ENCODE data around the gene GLRA3. TPM values are rescaled to one million over a fixed set of nuclear protein-coding genes. Genes with fewer than 3 reads are reported as not detected.

The GLRA3 gene
- total and polyA plus RNA-seq, 3 experiments from 2014 or later = not detected

- no peaks in the 10 kb centered on the region for H3K36me3 ChIP-seq (ENCODE audit: insufficient read depth, low read length)
- Mint-ChIP-seq H3K27ac (no peak overlapping the region), H3K4me3 (no peak overlapping the region), H3K4me1 (no peaks in the 10 kb centered on the region), H3K9me3 (peaks cover 2 to 10% (median 2%) of the 10 kb centered on the region in 5 donors), H3K27me3 (no peaks in the 10 kb centered on the region), H3K36me3 (no peaks in the 10 kb centered on the region)
- POLR2A ChIA-PET = no interaction called here
- CTCF ChIA-PET = no interaction called here
- DNase-seq = no peak
- H3K27me3 ChIP-seq (ENCODE audit: insufficient read depth, low read length, poor library complexity, severe bottlenecking) = no peaks in the 10 kb centered on the region
- H3K4me1 ChIP-seq (ENCODE audit: insufficient read depth, low read length) = no peaks in the 10 kb centered on the region
- H3K27ac ChIP-seq (ENCODE audit: low read depth, low read length) = no peak overlapping the region
- no peaks in the 10 kb centered on the region for H3K9me3 ChIP-seq (ENCODE audit: low read length)
- no peak overlapping the region for H3K4me3 ChIP-seq (ENCODE audit: low read length)
These were observed 36.5 kb upstream of the GLRA3 start for GRCh38 chr4:174865418-174865985.

DNA sequence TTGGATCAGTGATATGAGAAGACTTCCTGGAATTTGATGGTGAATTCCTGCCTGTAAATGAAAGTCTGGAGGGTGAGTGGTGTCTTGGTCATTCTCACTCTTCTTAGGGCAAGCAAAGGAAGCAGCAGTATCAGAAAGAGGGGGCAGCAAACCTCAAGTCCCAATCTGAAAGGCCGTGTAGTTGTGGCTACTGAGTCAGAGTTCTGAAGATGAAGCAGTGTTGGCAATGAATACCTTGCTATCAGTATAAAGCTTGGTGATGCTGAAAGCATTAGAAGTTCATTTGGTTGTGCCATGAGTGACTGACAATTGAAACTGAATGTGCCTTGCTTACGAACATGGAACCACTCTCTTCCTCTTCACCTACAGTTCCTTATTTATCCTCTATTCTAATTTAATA is 35.0 kb upstream of the GLRA3 start:
- H3K27me3 Mint-ChIP-seq = no peaks in the 10 kb centered on the region
- Histone ChIP-seq H3K27me3 (ENCODE audit: insufficient read depth, low read length, poor library complexity, severe bottlenecking) (no peaks in the 10 kb centered on the region), H3K36me3 (ENCODE audit: insufficient read depth, low read length) (no peaks in the 10 kb centered on the region), H3K9me3 (ENCODE audit: low read length) (no peaks in the 10 kb centered on the region), H3K4me3 (ENCODE audit: low read length) (no peak overlapping the region), H3K4me1 (ENCODE audit: insufficient read depth, low read length) (no peaks in the 10 kb centered on the region), H3K27ac (ENCODE audit: low read depth, low read length) (no peak overlapping the region)
- H3K36me3 Mint-ChIP-seq = no peaks in the 10 kb centered on the region
- no peak for DNase-seq
- no peaks in the 10 kb centered on the region for H3K4me1 Mint-ChIP-seq
- CTCF ChIA-PET = no interaction called here
- no peak overlapping the region for H3K27ac Mint-ChIP-seq
- no peak overlapping the region for H3K4me3 Mint-ChIP-seq
- POLR2A ChIA-PET = no interaction called here
- peaks cover 2 to 13% (median 5%) of the 10 kb centered on the region in 5 donors for H3K9me3 Mint-ChIP-seq

GRCh38 chr4:174860588-174860987 is 31.5 kb upstream of the GLRA3 start:
- no peaks in the 10 kb centered on the region for H3K36me3 Mint-ChIP-seq
- Histone ChIP-seq H3K4me3 (ENCODE audit: low read length) (no peak overlapping the region), H3K4me1 (ENCODE audit: insufficient read depth, low read length) (no peaks in the 10 kb centered on the region), H3K9me3 (ENCODE audit: low read length) (no peaks in the 10 kb centered on the region), H3K27ac (ENCODE audit: low read depth, low read length) (no peak overlapping the region), H3K36me3 (ENCODE audit: insufficient read depth, low read length) (no peaks in the 10 kb centered on the region), H3K27me3 (ENCODE audit: insufficient read depth, low read length, poor library complexity, severe bottlenecking) (no peaks in the 10 kb centered on the region)
- H3K4me3 Mint-ChIP-seq = no peak overlapping the region
- CTCF ChIA-PET = no interaction called here
- DNase-seq = no peak
- H3K4me1 Mint-ChIP-seq = no peaks in the 10 kb centered on the region
- no peak overlapping the region for H3K27ac Mint-ChIP-seq
- peaks cover 0 to 18% (median 2%) of the 10 kb centered on the region in 5 donors for H3K9me3 Mint-ChIP-seq
- H3K27me3 Mint-ChIP-seq = no peaks in the 10 kb centered on the region
- POLR2A ChIA-PET = no interaction called here

GRCh38 chr4:174859904-174860303 is 30.9 kb upstream of the GLRA3 start:
- CTCF ChIA-PET = no interaction called here
- POLR2A ChIA-PET = no interaction called here
- Histone ChIP-seq H3K9me3 (ENCODE audit: low read length) (no peaks in the 10 kb centered on the region), H3K4me1 (ENCODE audit: insufficient read depth, low read length) (no peaks in the 10 kb centered on the region), H3K27me3 (ENCODE audit: insufficient read depth, low read length, poor library complexity, severe bottlenecking) (no peaks in the 10 kb centered on the region), H3K36me3 (ENCODE audit: insufficient read depth, low read length) (no peaks in the 10 kb centered on the region), H3K4me3 (ENCODE audit: low read length) (no peak overlapping the region), H3K27ac (ENCODE audit: low read depth, low read length) (no peak overlapping the region)
- Mint-ChIP-seq H3K9me3 (peaks cover 0 to 18% (median 2%) of the 10 kb centered on the region in 5 donors), H3K27me3 (no peaks in the 10 kb centered on the region), H3K36me3 (no peaks in the 10 kb centered on the region), H3K4me1 (no peaks in the 10 kb centered on the region), H3K27ac (no peak overlapping the region), H3K4me3 (no peak overlapping the region)
- no peak for DNase-seq

DNA sequence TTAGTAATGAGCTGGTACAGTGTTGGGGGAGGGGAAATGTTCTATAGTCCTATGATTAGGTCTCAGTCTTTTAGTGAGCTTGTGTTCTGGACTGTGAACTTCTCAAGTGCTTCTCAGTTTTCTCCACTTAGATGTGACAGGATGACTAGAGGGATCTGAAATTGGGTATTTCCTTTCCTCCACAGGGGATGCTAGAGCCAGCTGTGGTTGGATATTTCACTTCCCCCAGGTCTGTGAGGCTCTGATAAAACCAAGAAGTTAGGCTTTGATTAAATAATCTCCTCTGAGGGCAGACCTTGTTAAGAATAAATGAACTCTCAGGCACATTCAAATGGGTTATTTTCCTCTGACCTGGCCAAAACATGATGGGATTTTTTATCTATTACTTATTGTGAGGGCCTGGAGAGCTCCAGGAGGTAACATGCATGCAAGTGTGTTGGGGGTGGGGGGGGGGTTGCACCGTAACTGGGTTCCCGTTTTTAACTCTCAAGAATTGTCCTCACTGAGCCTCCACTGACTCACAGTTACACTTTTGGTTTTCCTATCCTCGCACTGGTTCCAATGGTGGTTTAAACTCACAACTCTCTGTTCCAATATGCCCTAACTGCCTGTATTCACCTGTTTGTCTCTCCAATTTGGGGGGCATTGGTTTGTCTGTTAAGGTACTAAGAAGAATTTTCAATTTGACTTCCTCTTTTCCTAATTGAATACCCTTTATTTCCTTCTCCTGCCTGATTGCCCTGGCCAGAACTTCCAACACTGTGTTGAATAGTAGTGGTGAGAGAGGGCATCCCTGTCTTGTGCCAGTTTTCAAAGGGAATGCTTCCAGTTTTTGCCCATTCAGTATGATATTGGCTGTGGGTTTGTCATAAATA is 28.1 kb upstream of the GLRA3 start:
- H3K36me3 ChIP-seq (ENCODE audit: insufficient read depth, low read length) = no peaks in the 10 kb centered on the region
- no peak overlapping the region for H3K4me3 ChIP-seq (ENCODE audit: low read length)
- Mint-ChIP-seq H3K27ac (no peak overlapping the region), H3K9me3 (peaks cover 0 to 16% (median 2%) of the 10 kb centered on the region in 5 donors), H3K27me3 (no peaks in the 10 kb centered on the region), H3K4me1 (no peaks in the 10 kb centered on the region), H3K36me3 (no peaks in the 10 kb centered on the region), H3K4me3 (no peak overlapping the region)
- POLR2A ChIA-PET = no interaction called here
- H3K27ac ChIP-seq (ENCODE audit: low read depth, low read length) = no peak overlapping the region
- H3K9me3 ChIP-seq (ENCODE audit: low read length) = no peaks in the 10 kb centered on the region
- CTCF ChIA-PET = no interaction called here
- no peaks in the 10 kb centered on the region for H3K27me3 ChIP-seq (ENCODE audit: insufficient read depth, low read length, poor library complexity, severe bottlenecking)
- no peak for DNase-seq
- no peaks in the 10 kb centered on the region for H3K4me1 ChIP-seq (ENCODE audit: insufficient read depth, low read length)

DNA sequence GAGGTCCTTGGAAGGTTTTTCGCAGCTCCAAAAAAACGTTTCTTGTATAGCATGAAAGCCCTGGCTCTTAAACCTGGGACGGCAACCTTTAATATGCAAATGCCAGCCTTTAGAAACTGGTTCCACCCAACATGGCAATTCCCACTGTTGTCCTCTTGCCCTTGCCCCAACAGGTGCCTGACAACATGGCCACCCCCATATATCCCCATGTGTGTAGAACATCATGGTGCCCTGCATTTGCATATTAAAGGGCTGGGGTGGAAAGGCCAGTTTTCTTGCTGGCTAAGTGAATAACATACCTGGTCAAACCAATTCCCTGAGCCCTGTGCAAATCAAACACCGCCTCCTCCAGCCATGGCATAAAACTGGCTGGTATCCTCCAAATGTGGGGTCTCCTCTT is 26.0 kb upstream of the GLRA3 start:
- Mint-ChIP-seq H3K36me3 (no peaks in the 10 kb centered on the region), H3K4me1 (no peaks in the 10 kb centered on the region), H3K27me3 (no peaks in the 10 kb centered on the region), H3K9me3 (peaks cover 0 to 10% (median 2%) of the 10 kb centered on the region in 5 donors), H3K27ac (no peak overlapping the region), H3K4me3 (no peak overlapping the region)
- H3K27ac ChIP-seq (ENCODE audit: low read depth, low read length) = no peak overlapping the region
- H3K4me3 ChIP-seq (ENCODE audit: low read length) = no peak overlapping the region
- no peaks in the 10 kb centered on the region for H3K4me1 ChIP-seq (ENCODE audit: insufficient read depth, low read length)
- no peaks in the 10 kb centered on the region for H3K36me3 ChIP-seq (ENCODE audit: insufficient read depth, low read length)
- ChIA-PET POLR2A (no interaction called here), CTCF (no interaction called here)
- no peaks in the 10 kb centered on the region for H3K9me3 ChIP-seq (ENCODE audit: low read length)
- DNase-seq = no peak
- no peaks in the 10 kb centered on the region for H3K27me3 ChIP-seq (ENCODE audit: insufficient read depth, low read length, poor library complexity, severe bottlenecking)

- H3K27me3 Mint-ChIP-seq = no peaks in the 10 kb centered on the region
- ChIA-PET CTCF (no interaction called here), POLR2A (no interaction called here)
- no peaks in the 10 kb centered on the region for H3K4me1 Mint-ChIP-seq
- Histone ChIP-seq H3K4me3 (ENCODE audit: low read length) (no peak overlapping the region), H3K9me3 (ENCODE audit: low read length) (no peaks in the 10 kb centered on the region), H3K4me1 (ENCODE audit: insufficient read depth, low read length) (no peaks in the 10 kb centered on the region), H3K27ac (ENCODE audit: low read depth, low read length) (no peak overlapping the region), H3K36me3 (ENCODE audit: insufficient read depth, low read length) (no peaks in the 10 kb centered on the region), H3K27me3 (ENCODE audit: insufficient read depth, low read length, poor library complexity, severe bottlenecking) (no peaks in the 10 kb centered on the region)
- DNase-seq = no peak
- H3K36me3 Mint-ChIP-seq = no peaks in the 10 kb centered on the region
- H3K9me3 Mint-ChIP-seq = peaks cover 0 to 10% (median 2%) of the 10 kb centered on the region in 5 donors
- H3K4me3 Mint-ChIP-seq = no peak overlapping the region
- H3K27ac Mint-ChIP-seq = no peak overlapping the region
These were observed 24.6 kb upstream of the GLRA3 start for GRCh38 chr4:174853629-174854028.

DNA sequence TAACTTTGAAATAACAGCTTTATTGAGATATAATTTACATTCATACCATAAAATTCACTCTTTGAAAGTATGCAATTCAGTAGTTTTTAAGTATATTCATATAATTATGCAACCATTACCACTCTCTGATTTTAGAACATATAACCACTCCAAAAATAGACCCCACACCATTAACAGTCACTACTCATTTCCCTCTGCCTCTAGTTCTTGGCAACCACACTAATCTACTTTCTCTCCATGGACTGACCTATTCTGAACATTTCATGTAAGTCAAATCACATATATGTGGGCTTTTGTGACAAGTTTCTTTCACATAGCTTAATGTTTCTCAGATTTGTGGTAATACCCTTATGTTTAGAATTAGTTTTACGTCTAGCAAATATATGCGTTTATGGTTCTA is 19.5 kb upstream of the GLRA3 start:
- no peaks in the 10 kb centered on the region for H3K27me3 Mint-ChIP-seq
- Histone ChIP-seq H3K4me1 (ENCODE audit: insufficient read depth, low read length) (no peaks in the 10 kb centered on the region), H3K27ac (ENCODE audit: low read depth, low read length) (no peak overlapping the region), H3K9me3 (ENCODE audit: low read length) (no peaks in the 10 kb centered on the region), H3K27me3 (ENCODE audit: insufficient read depth, low read length, poor library complexity, severe bottlenecking) (no peaks in the 10 kb centered on the region), H3K4me3 (ENCODE audit: low read length) (no peak overlapping the region), H3K36me3 (ENCODE audit: insufficient read depth, low read length) (no peaks in the 10 kb centered on the region)
- POLR2A ChIA-PET = no interaction called here
- no peak for DNase-seq
- no peak overlapping the region for H3K27ac Mint-ChIP-seq
- H3K4me3 Mint-ChIP-seq = no peak overlapping the region
- no peaks in the 10 kb centered on the region for H3K4me1 Mint-ChIP-seq
- CTCF ChIA-PET = no interaction called here
- H3K9me3 Mint-ChIP-seq = peaks cover 0 to 29% (median 3%) of the 10 kb centered on the region in 5 donors
- H3K36me3 Mint-ChIP-seq = no peaks in the 10 kb centered on the region
